ENCODE measurements around the gene DOCK10.

Gene DOCK10

DNA sequence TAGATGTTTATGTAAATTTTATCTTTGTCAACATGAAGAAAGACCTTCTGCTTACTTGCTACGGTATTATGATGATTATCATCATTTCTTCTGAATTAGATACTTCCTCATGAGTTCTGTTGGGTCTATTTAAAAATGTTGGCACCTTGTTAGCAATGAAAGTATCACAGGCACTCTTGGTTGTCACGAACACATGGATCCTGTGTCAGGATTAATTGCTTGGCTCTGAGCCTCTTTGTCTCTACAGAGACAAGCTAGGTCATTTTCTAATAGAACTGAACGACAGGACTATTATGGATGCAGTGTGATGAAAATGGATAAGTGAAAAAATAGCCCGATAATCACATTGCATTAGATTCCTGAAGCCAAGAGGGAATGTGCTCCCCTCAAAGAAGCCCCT is 110.3 kb downstream of the DOCK10 start:
- no peak overlapping the region for H3K4me3 ChIP-seq (ENCODE audit: low read depth, low read length)
- TF ChIP-seq, protein P1, sequence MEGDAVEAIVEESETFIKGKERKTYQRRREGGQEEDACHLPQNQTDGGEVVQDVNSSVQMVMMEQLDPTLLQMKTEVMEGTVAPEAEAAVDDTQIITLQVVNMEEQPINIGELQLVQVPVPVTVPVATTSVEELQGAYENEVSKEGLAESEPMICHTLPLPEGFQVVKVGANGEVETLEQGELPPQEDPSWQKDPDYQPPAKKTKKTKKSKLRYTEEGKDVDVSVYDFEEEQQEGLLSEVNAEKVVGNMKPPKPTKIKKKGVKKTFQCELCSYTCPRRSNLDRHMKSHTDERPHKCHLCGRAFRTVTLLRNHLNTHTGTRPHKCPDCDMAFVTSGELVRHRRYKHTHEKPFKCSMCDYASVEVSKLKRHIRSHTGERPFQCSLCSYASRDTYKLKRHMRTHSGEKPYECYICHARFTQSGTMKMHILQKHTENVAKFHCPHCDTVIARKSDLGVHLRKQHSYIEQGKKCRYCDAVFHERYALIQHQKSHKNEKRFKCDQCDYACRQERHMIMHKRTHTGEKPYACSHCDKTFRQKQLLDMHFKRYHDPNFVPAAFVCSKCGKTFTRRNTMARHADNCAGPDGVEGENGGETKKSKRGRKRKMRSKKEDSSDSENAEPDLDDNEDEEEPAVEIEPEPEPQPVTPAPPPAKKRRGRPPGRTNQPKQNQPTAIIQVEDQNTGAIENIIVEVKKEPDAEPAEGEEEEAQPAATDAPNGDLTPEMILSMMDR (IDR thresholded peaks at IDR 0.05; ENCODE audit: control insufficient read depth, extremely low read depth, insufficient read depth) = no peak
- no peak for DNase-seq (ENCODE audit: low read depth)

DNA sequence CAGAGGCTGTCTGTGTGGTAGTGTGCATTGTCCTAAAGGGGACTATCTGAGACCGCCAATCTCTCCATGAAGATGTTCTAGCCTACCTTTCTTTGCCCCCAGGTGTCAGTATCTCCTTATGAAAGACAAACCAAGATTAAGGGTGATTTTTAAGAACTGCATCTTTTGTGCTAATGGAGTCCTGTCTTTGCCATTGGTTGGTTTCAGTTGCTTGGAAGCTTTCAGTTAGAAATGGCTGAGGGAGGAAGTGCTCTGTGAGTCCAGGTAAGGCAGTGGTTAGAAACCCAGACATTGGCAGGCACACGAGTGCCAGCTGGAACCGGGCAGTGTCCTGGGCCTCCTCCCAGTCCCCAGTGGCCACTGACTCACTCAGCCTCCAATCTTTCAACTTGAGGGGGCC is 111.3 kb downstream of the DOCK10 start:
- DNase-seq (ENCODE audit: low read depth) = no peak
- TF ChIP-seq, protein P1 (IDR thresholded peaks at IDR 0.05; ENCODE audit: control insufficient read depth, extremely low read depth, insufficient read depth) = no peak

DNA sequence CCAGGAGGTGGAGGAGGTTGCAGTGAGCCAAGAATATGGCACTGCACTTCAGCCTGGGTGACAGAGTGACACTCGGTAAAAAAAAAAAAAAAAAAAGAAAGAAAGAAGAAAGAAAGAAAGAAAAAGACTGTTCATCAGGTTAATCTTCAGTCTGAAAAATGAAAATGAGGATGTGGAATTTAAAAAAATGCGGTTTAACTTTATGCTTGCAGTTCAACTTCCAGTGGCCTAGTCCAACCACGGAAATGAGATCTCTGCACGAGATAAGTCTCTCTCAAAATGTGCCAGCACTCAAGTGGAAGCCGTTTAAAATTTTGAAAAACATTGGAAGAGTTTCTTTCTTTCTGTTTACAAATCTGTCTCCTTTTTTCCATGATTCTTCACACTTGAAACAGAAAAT is 112.1 kb downstream of the DOCK10 start:
- TF ChIP-seq, protein P1 (IDR thresholded peaks at IDR 0.05; ENCODE audit: control insufficient read depth, extremely low read depth, insufficient read depth) = no peak
- H3K4me3 ChIP-seq (ENCODE audit: low read depth, low read length) = no peak overlapping the region
- no peak for DNase-seq (ENCODE audit: low read depth)

More for the DNA sequence above, 111.3 kb downstream of the DOCK10 start:
- H3K4me3 ChIP-seq (ENCODE audit: low read depth, low read length) = no peak overlapping the region

DNA sequence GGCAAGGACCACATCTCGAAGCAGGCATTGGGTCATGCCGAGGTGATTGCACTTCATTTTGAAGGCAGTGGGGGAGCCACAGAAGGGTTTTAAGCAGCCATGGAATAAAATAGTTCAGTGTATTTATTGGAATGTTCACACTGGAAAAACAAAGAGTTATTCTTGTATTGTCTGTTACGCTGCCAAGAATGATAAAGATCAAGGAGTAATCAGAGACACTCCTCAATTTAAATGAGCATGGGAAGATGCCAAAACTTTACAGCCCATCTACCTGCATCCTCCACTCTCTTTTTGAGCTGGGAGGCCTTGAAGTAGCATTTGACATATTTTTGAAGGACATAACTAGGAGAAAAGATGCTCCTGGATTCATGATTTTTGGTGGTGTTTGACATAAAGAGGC is 112.8 kb downstream of the DOCK10 start:
- peak; percentile 48 for DNase-seq (ENCODE audit: low read depth)
- no peak overlapping the region for H3K4me3 ChIP-seq (ENCODE audit: low read depth, low read length)
- TF ChIP-seq, protein P1 (IDR thresholded peaks at IDR 0.05; ENCODE audit: control insufficient read depth, extremely low read depth, insufficient read depth) = no peak

DNA sequence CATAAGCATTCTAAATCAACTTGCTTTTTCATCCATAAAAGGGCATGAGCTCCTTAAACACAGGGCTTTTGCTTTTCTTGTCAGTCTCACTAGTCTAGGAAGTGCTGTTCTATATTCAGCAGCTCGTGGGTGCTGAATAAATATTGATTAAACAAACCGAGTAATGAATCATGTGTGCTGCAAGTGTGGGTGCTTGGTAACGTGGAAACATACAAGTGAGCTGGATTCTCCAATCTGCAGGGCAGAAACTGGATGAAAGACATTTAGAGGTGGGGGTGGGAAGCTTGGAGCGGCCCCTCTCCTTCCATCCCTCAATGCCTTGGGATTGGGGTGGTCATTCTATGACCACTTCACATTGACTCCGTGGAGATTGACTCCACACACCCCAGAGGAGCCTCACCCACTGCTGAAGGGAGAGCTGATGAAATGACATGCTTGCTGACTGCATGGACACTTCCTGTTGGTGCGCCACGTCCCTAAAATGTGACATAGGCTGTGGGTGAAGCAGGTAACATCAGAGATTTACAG is 114.6 kb downstream of the DOCK10 start:
- H3K4me3 ChIP-seq (ENCODE audit: low read depth, low read length) = no peak overlapping the region
- TF ChIP-seq, protein P1 (IDR thresholded peaks at IDR 0.05; ENCODE audit: control insufficient read depth, extremely low read depth, insufficient read depth) = no peak
- DNase-seq (ENCODE audit: low read depth) = no peak

DNA sequence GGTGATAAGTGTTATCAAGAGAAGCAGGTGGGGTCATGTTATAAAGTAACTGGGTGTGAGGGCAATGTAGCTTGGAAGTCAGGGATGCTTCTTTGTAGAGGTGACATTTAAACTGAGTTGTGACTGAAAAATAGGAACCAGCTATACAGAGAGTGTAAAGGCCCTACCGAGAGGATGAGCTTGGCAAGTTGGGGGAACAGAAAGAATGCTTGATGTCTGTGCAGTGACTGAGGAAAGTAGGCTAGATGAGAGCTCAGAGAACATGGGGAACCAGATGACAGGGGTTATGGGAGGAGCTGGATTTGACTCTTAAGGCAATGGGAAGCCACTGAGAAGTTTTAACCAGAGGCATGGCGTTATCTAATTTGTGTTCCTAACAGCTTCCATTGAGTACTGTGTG is 115.3 kb downstream of the DOCK10 start:
- TF ChIP-seq, protein P1 (IDR thresholded peaks at IDR 0.05; ENCODE audit: control insufficient read depth, extremely low read depth, insufficient read depth) = no peak
- no peak overlapping the region for H3K4me3 ChIP-seq (ENCODE audit: low read depth, low read length)
- DNase-seq (ENCODE audit: low read depth) = no peak

DNA sequence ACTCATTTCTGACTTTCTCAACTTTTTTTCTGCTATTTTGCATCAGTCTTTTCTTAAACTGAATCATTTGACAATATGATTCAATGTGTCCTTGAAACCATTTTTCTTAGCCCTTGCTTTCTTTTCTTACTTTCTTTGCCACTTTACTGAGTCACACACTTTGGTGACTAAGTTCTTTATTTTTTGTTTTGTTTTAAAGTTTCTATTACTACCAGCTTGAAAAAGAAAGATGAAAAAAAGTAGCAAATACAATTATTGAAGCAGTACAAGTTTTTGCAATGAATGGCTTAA is 116.5 kb downstream of the DOCK10 start:
- TF ChIP-seq, protein P1 (IDR thresholded peaks at IDR 0.05; ENCODE audit: control insufficient read depth, extremely low read depth, insufficient read depth) = no peak
- H3K4me3 ChIP-seq (ENCODE audit: low read depth, low read length) = no peak overlapping the region
- no peak for DNase-seq (ENCODE audit: low read depth)
